CD4-positive, alpha-beta T cell treated with Interleukin-2 at 100 ng/mL for 4 hours (primary cell): ENCODE data around the gene PRKN.

Experiments
- DNase-seq: peaks from one replicate; pipeline ENCODE4 v3.0.0-alpha.2; 2020; ENCODE audit warnings: low spot score

Gene PRKN

DNA sequence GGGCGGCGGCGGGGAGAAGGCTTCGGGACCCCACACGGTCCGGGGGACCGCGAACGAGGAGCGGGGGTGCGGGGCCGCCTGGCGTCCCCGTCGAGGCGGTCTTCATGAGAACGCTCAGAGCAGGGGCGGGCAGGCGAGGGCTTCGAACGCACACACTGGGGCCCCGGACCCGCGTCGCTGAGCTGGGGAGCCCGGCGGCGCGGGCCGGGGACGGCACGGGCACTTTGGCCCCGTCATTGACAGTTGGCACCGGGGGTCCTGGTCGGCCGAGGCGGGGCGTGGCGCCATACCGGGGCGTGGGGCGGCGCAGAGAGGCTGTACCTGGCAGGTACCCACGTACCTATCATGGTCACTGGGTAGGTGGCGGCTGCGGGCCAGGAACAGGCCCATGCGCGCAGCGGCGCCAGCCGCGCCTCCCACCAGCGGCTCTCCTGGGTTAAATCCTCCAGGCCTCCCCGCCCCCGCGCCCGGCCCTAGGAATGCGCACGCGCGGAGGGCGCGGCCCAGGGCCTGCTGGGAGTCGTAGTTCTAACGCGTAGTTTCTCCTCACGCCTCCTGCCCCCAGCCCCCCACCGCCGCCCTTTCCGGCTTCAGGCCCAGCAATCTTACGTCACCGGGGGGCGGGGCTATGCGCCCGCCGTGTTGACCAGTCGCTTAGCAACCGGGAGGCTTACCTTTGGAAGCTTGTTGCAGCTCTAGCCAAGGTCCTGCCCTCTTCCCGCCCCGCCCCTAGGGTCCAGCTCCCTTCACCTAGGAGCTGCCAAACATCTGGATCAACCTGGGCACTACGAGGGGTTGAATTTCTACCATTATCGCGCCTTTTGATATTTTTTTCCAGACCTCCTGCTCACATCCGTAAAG is at the start of gene PRKN, which contains the start of gene PACRG:
TSS of gene PRKN (minus strand) at position 445 of the 861 bp plus-strand sequence.
TSS of gene PACRG (plus strand) at position 653 of the 861 bp plus-strand sequence.
- DNase-seq = peak; percentile 98

GRCh38 chr6:162777091-162777490 is 49.5 kb upstream of the PRKN start:
- no peak for DNase-seq

GRCh38 chr6:162773996-162774395 is 46.4 kb upstream of the PRKN start:
- DNase-seq = no peak

- DNase-seq = no peak
Measured at GRCh38 chr6:162772466-162772865, 44.9 kb upstream of the PRKN start.

GRCh38 chr6:162770955-162771354 is 43.4 kb upstream of the PRKN start:
- DNase-seq = no peak

DNA sequence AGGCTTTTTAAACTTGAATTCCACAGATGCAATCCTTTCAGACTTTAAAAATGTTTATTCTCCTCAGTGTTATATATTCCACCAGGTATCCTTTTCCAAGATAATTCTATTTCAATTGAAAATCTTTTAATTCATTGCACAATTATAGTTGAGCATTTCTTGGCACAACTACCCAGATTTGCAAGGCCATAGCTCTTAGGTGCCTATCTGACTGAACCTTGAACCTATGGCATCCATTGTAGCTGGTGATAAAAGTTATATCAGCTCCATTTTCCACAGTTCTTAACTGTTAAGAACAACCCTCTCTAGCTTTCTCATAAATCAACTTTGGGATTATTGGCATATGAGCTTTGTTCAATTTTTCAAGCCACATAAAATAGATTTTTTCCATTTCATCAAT is 42.6 kb upstream of the PRKN start:
- no peak for DNase-seq

GRCh38 chr6:162753775-162754174 is 26.2 kb upstream of the PRKN start:
- no peak for DNase-seq

DNA sequence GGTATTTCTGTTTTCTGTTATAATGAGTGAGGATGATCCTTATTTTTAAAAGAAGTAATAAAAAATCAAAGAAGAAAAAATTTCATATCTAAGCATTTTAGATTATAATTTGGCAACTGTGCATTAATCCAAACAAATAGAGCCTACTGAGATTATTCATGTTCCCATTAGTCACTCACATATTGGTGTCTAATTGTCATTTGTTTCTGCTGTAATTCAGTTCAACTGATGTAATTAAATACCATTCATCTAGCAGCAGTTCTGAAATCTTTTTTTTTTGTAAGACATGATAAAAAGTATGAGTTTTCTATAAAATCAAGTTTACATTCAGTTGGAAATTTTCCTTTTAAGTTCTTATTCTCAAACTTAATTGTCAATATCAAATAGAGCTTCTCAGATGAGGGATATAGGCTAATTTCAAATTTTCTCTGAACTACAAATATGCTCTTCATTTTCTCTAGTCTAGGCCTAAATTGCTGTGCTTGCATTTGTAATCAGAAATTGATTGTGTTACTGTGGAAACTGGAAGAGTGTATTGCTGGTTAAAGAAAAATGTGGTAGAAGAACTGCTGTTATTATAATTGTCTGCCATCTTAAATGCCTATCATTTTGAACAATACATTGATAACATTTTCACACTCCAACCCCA is 23.8 kb upstream of the PRKN start:
- no peak for DNase-seq

- no peak for DNase-seq
Measured at GRCh38 chr6:162750776-162751175, 23.2 kb upstream of the PRKN start.

- DNase-seq = no peak
Measured at GRCh38 chr6:162736961-162737360, 9.4 kb upstream of the PRKN start.

DNA sequence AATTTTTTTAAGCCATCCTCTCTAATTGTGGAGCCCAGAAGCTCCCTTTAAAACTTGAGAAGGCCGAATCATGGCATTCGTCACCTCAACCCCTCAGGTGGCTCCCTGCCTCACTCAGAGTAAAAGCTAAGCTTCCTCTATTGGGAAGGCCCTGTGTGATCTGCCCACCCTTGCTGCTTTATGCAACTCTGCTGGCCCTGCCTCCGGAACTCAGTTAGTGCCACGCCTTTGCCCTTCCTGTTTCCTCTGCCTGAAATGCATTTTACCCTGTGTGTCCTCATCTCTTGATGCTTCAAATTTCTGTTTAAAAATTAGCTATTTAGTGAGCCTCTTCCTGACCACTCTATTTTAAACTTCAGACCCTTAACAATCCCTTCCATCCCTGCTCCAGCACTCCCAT is 5.9 kb upstream of the PRKN start:
- peak; percentile 31 for DNase-seq

- DNase-seq = no peak
Measured at GRCh38 chr6:162730502-162730901, 2.9 kb upstream of the PRKN start.

DNA sequence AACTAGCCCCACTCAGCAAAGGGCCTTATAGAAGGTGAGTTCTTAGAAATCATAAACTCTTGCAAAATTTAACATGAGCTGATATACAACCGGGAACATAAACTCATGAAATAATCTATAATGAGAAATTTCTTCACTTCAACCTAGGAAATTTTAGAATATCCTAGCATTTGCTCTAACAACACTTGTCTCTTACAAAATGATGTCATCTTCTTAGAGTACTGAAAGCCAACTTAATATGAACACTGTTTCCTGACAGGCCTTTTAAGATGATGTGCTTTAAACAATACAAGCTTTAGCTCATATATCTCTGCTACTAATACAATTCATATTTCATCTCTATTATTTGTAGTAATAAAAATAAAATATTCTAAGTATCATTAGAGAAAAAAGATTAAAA is 1.1 kb upstream of the PRKN start:
- DNase-seq = no peak

GRCh38 chr6:162728197-162728596 is 631 bp upstream of the PRKN start:
- no peak for DNase-seq

GRCh38 chr6:162726947-162727321 is 632 bp downstream of the PRKN start:
- peak; percentile 12 for DNase-seq

GRCh38 chr6:162722633-162723032 is 4.9 kb downstream of the PRKN start:
- no peak for DNase-seq

- no peak for DNase-seq
Measured at GRCh38 chr6:162722226-162722625, 5.3 kb downstream of the PRKN start.

GRCh38 chr6:162721404-162721687 is 6.2 kb downstream of the PRKN start:
- DNase-seq = no peak

GRCh38 chr6:162719528-162719927 is 8.0 kb downstream of the PRKN start:
- no peak for DNase-seq

DNA sequence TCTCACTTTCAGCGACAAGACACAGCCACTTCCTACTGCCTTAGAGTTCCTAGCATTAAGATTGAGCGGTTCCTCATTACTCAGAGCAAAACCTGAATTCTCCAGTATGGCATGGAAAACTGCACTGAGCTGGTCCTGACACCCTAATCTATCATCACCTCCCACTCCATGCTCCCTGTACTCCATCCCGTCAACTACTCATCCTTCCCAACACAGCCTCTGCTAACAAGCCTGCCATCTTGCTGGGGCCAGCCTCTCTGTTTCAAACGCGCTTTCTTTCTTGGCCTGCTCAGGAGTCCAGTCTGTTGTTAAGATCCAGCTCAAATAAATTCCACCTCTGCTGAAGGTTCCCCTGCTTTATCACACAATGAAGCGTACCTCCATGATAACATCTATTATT is 12.0 kb downstream of the PRKN start:
- DNase-seq = no peak

GRCh38 chr6:162713974-162714780 is 13.4 kb downstream of the PRKN start:
- no peak for DNase-seq

DNA sequence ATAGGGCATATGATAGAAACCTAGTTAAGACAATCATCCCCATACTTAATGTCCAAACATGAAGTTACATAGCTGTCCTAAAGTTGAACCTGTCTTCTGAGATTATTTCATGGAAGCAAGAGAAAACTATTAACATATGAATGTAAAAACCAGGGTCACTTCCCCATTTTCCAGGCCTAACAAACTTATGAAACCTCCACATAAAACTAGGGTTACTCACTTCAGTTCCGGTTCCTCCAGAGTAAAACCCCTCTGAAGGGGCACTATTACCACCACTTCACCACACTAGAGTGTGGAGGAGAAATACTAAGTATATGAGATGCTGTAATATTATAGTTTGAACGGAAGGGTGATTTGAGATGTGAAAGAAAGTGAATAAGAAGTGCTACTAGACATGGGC is 14.9 kb downstream of the PRKN start:
- no peak for DNase-seq

DNA sequence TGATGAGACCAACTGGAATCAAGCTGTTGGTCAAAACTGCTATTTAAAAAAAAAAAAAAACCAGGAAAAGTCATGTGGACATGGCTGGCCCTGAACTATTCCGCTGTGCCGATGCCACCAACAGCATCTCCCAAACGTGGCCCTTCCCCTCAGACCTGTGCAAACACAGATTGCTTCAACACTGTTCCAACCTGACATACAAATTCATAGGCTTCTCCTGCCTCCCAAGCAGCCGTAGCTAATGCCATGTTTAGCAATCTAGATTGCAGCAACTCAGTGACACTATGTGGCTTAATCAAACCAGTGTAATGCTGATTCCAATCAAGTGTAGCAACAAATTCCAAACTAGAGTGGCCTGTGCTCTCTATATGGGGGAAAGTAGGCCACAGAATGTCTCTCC is 16.2 kb downstream of the PRKN start:
- no peak for DNase-seq
